PFSK-1 (cell line): ENCODE results near the gene PLK3.

Source experiments
- FOXP2 ChIP-seq: optimal IDR thresholded peaks from 2 replicates; pipeline ENCODE3; 2011; ENCODE audit warnings: borderline replicate concordance, control low read depth, inconsistent platforms; ENCODE audit not compliant: insufficient read depth; ENCODE audit errors: extremely low read length, extremely low read depth
- POLR2AphosphoS5 ChIP-seq: IDR thresholded peaks from 2 replicates; pipeline ENCODE4 v1.6.1; 2012; ENCODE audit warnings: low read depth, mild to moderate bottlenecking, control low read depth, low read length, moderate library complexity
- REST ChIP-seq, 2 experiments: IDR thresholded peaks; 2 replicates each; pipeline versions ENCODE4 v1.6.1 to v1.8.0; 2011 to 2012; ENCODE audit warnings: low read depth in 2 of 2, low read length in 2 of 2, control low read depth in 1 of 2, inconsistent platforms in 1 of 2, mild to moderate bottlenecking in 1 of 2, moderate library complexity in 1 of 2; ENCODE audit not compliant: insufficient read depth in 1 of 2
- SIN3A ChIP-seq: IDR thresholded peaks from 2 replicates; pipeline ENCODE4 v1.6.1; 2012; ENCODE audit warnings: mild to moderate bottlenecking, low read length, moderate library complexity, borderline replicate concordance; ENCODE audit not compliant: insufficient read depth
- TAF1 ChIP-seq: IDR thresholded peaks from 2 replicates; pipeline ENCODE4 v1.6.1; 2012; ENCODE audit warnings: low read length, control low read depth, borderline replicate concordance; ENCODE audit not compliant: insufficient read depth

Gene PLK3

DNA sequence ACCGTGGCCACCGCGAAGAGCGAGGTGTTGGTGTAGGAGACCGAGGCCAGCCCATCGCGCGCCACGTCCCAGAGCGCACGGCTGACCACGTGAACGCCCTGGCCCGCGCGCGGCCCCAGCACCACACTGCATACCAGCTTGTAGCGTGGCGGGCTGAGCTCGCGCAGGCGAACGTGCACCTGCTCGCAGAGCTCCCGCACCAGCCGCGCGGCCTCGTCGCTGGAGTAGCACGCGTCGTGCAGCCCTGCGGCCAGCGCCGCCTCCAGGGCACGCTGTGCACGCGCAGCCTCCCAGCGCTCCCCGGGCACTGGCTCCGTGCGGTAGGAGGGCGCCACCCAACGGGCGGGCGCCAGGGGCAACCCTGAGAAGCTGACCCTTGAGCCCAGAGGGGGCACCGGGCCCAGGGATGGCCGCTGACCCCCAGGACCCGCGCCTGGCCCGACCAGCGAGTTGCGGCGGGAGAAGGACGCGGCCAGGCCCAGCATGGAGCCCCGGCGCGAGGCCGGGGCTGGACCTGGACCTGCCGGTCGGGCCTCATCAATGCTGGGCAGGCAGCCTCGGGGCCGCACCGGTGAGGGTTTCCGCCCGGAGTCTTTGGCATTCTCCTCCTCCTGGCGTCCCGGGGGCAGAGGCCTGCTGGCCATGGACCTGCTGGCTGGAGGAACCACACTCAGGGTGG is 6.0 kb downstream of the PLK3 start:
- no peak for TF ChIP-seq TAF1

GRCh38 chr1:44806704-44807363 is 6.7 kb downstream of the PLK3 start, which contains the start of gene DYNLT4:
Gene DYNLT4 (minus strand): TSS chr1:44807351. CDS start chr1:44806668, 683 bp downstream.
- TF ChIP-seq REST (IDR thresholded peaks at IDR 0.05; ENCODE audit: insufficient read depth in 1 of 2, low read depth in 2 of 2, low read length in 2 of 2) (no peak), TAF1 (no peak), SIN3A (no peak), POLR2AphosphoS5 (no peak), FOXP2 (no peak)

DNA sequence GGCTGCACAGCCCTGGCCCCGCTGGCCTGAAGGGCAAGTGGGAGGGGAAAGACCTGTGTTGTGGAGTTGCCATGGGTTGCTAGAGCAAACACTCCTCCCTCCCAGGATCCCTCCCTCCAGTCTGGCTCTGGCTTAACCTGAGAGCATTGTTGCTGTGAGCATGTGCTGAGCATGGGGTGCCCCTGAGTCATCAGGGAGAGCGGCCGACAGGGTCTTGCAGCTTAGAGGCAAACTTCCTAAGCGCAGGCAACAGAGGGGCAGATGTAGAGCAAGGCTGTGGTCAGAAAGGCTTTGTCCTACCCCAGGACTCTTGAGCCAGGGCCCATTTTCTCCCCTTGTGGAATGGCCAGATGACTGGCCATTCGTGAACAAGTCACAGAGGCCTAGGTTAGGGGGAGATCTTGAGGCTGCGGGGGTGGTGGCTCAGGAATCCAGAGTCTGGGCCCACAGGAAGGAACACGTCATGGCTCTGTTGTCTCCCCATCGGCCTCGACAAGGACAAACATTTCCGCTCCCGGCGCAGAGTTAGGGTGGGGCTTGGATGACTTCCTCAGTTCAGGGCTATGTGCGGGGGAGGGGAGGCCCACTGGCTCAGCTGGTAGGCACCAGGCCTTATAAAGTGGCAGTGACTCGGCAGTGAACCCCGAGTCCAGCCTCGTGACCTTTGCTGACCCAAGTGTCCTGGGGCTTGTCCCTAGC is 7.3 kb downstream of the PLK3 start:
- TF ChIP-seq POLR2AphosphoS5 (peak; percentile 51; the same call in 1 of the 2 replicates), FOXP2 (no peak), REST (IDR thresholded peaks at IDR 0.05; ENCODE audit: insufficient read depth in 1 of 2, low read depth in 2 of 2, low read length in 2 of 2) (peak in 1 of 2 experiments; percentile 50; a peak in 1 of 4 replicates), SIN3A (peak; percentile 79; the same call in 1 of the 2 replicates), TAF1 (no peak; the same call in 1 of the 2 replicates)

DNA sequence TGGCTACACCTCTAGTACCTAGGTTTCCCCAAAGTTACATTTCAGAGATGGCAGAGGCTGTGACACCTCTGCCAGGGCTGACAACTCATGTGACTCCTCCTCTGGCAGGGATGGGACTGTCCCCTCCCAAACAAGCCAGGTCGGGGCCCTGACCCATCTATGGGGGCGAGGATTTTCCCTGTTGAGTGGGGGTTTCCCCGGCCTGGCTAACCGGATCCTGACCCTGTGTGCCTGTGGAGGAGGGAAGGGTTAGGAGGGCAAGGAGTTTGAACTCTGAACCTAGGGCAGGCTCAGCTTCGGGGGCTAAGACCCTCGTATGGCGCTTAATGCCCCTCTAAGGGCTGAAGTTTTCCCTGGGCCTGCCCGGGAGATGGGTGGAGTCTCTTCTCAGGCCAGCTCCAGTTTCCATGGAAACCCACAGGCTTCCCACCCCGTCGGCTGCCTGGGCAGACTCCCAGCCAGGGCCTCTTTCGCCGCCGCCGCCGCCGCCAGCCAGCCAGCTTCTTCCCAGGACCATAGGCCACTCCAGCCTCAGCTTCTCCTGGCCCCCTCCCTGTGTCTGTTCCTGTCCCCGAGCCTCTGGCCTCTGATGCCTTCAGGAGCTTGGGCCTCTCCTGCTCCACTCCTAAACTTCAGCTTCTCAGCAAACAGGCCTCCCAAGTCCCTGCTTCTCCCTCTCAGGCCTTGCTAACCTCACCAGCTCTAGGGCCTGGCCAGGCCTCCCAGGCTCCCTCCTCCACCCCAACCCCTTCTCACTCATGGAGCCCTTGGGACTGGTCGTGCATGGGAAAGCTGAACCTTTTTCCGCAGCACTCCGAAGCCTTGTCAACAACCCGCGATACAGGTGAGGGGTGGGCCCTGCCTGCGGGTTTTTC is 8.1 kb downstream of the PLK3 start, which contains the start of gene BTBD19:
TSS of gene BTBD19 (plus strand) at position 461 of the 875 bp plus-strand sequence. CDS start at position 759, 298 bp downstream.
- peak; percentile 47; the same call in 1 of the 2 replicates for TF ChIP-seq POLR2AphosphoS5
- no peak for TF ChIP-seq SIN3A

GRCh38 chr1:44808938-44809917 is 9.1 kb downstream of the PLK3 start:
- no peak for TF ChIP-seq SIN3A
- no peak for TF ChIP-seq REST (IDR thresholded peaks at IDR 0.05; ENCODE audit: insufficient read depth in 1 of 2, low read depth in 2 of 2, low read length in 2 of 2)
- no peak for TF ChIP-seq FOXP2
- no peak for TF ChIP-seq POLR2AphosphoS5
- TF ChIP-seq TAF1 = no peak
